Adrenal gland (tissue), 12 donors: ENCODE data around the gene PPME1. TPM values are rescaled to one million over a fixed set of nuclear protein-coding genes. Genes with fewer than 3 reads are reported as not detected.
A peak's percentile ranks its signal among the peaks of the same experiment; 100 is the strongest.

Experiments used
- DNase-seq, 7 donors: peaks; one replicate each; pipeline ENCODE4 v3.0.0-alpha.2; 2019 to 2020
- H3K27ac ChIP-seq, 5 donors: fragments of 200-600 bp; sonication (generic) in 4 of 5; 1 replicate in 3 of 5; 2 replicates in 2 of 5; pipeline versions ENCODE4 v1.5.1 to v1.8.0; 2016 to 2020; ENCODE audit warnings: mild to moderate bottlenecking in 1 of 5
- H3K27me3 ChIP-seq: fragments of 200-600 bp; 2 replicates; pipeline ENCODE4 v1.8.0; 2021
- H3K36me3 ChIP-seq, 2 donors: fragments of 200-600 bp; replicated peaks in 1 of 2; 1 replicate in 1 of 2; 2 replicates in 1 of 2; pipeline versions ENCODE4 v1.5.1 to v1.8.0; 2018 to 2022
- H3K4me1 ChIP-seq, 2 donors: fragments of 200-600 bp; replicated peaks in 1 of 2; 1 replicate in 1 of 2; 2 replicates in 1 of 2; pipeline versions ENCODE4 v1.5.1 to v1.8.0; 2018 to 2021
- H3K4me3 ChIP-seq, 4 donors: fragments of 200-600 bp; sonication (generic) in 3 of 4; one replicate each; pipeline ENCODE4 v1.5.1; 2016 to 2018
- H3K9me3 ChIP-seq, 3 donors: fragments of 200-600 bp; sonication (generic) in 1 of 3; replicated peaks in 1 of 3; 1 replicate in 2 of 3; 2 replicates in 1 of 3; pipeline versions ENCODE4 v1.5.1 to v1.8.0; 2016 to 2021
- POLR2A ChIP-seq, 2 donors: fragments of 450-650 bp; IDR thresholded peaks; one replicate each; pipeline ENCODE4 v1.6.1; 2017; ENCODE audit warnings: antibody characterized with exemption in 2 of 2, mild to moderate bottlenecking in 2 of 2, moderate library complexity in 1 of 2
- WGBS, 4 donors: extraction: QIAGEN DNeasy Blood & Tissue Kit in 2 of 4; methylation state at CpG; one replicate each; pipeline versions ENCODE4 v1.1.5 to v1.1.7; 2013 to 2017; 5-methylcytosine and 5-hydroxymethylcytosine counted together
- intact Hi-C, 2 donors: fragments of 100-400 bp; cut with DNase I; formaldehyde crosslinking; loops; one replicate each; pipeline versions ENCODE4 v1.14.1 to v1.15.0; 2022 to 2023
- polyA plus RNA-seq, 3 donors: library from polyadenylated mRNA; stranded (reverse); fragments of 200-250 nt in 2 of 3; fragments of 350-450 nt in 1 of 3; fragmentation: Illumina TruSeq in 1 of 3; extraction: RNeasy Lipid Tissue Mini Kit (QIAGEN cat#74804) in 1 of 3; gene quantifications; one replicate each; pipeline ENCODE4 v1.2.3, GENCODE V29; 2013 to 2014
- total RNA-seq, 9 donors: library from RNA; depleted of rRNA in 4 of 9; stranded (reverse); fragments of >200 nt in 4 of 9; fragments of 120-200 nt in 1 of 9; fragmentation: NEBNext Ultra II Directional in 1 of 9; extraction: Animal tissue kit (Norgen Biotek cat#: 25700) in 1 of 9; gene quantifications; one replicate each; pipeline versions ENCODE4 v1.1.0 to v1.2.4, GENCODE V29; 2013 to 2023
- TF ChIP-seq, protein P1 (sequence below), 6 experiments: fragments of 450-650 bp in 4 of 6; fragments of 200-600 bp in 2 of 6; sonication (generic) in 1 of 6; IDR thresholded peaks; 1 replicate in 5 of 6; 2 replicates in 1 of 6; pipeline versions ENCODE4 v1.5.1 to v1.8.0; 2016 to 2021; ENCODE audit warnings: antibody characterized with exemption in 6 of 6, mild to moderate bottlenecking in 2 of 6, moderate library complexity in 1 of 6
- donor health status: healthy with polysubstance abuse.
- donor health status: Bipolar disorder and iron deficiency.
- donor health status: DM: yes; HTN: yes; CAD: no.
- donor health status: DM: no; HTN: no; CAD: no.
- donor health status: DM: no; HTN: no; CAD: no.
- donor health status: DM: yes; HTN: yes; CAD: no.

PPME1 gene
- total and polyA plus RNA-seq, 12 donors, result 29.6 to 71.6 (median 48.2) TPM

DNA sequence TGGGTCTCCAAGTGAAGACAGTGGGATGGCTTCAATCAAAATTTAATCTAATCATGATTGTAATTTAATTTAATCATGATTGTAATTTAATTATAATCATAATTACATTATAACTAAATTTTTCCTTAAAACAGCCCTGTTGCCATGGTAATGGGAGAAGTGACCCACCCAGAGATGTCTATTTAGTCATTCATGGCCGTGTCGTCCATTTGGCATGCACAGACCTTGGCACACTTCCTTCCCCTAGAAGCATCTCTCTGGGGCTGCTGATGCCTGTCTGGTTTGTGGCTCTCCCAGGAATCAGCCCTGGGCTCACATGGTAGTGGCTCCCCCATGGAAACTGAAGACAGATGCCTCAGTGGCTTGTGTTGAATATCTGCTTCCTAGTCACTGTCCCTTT, 113.4 kb downstream of the PPME1 start:
- intact Hi-C loops, result no loop called here
- Histone ChIP-seq H3K27me3 (no peaks in the 10 kb centered on the region), H3K4me1 (no peaks in the 10 kb centered on the region), H3K4me3 (no peak overlapping the region), H3K9me3 (no peaks in the 10 kb centered on the region), H3K36me3 (no peaks in the 10 kb centered on the region), H3K27ac (no peak overlapping the region)
- TF ChIP-seq, protein P1, sequence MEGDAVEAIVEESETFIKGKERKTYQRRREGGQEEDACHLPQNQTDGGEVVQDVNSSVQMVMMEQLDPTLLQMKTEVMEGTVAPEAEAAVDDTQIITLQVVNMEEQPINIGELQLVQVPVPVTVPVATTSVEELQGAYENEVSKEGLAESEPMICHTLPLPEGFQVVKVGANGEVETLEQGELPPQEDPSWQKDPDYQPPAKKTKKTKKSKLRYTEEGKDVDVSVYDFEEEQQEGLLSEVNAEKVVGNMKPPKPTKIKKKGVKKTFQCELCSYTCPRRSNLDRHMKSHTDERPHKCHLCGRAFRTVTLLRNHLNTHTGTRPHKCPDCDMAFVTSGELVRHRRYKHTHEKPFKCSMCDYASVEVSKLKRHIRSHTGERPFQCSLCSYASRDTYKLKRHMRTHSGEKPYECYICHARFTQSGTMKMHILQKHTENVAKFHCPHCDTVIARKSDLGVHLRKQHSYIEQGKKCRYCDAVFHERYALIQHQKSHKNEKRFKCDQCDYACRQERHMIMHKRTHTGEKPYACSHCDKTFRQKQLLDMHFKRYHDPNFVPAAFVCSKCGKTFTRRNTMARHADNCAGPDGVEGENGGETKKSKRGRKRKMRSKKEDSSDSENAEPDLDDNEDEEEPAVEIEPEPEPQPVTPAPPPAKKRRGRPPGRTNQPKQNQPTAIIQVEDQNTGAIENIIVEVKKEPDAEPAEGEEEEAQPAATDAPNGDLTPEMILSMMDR (IDR thresholded peaks at IDR 0.05), result no peak
- TF ChIP-seq POLR2A (IDR thresholded peaks at IDR 0.05), result no peak
- DNase-seq, result no peak
- 51 to 68% (median 57%) methylated on average over 2 of the region's 2 CpGs for WGBS, 4 donors

DNA sequence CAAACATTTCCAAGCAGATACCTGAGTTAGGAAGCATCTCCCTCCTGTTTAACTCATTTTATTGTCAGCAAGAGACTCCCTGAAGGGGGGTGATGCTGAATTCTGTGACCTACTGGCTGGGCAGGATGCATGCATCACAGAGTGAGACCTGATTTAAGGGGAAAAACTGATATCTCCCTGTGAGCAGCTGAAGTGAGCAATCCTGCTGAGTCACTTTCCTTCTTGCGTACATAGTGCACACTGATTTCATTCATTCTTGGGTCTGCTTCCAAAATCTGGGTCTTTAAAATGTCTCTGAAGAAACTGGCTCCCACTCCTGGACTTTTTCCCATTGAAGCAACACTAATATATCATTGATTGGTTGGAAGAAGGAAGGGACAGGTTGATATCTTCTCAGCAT, 117.1 kb downstream of the PPME1 start:
- Histone ChIP-seq H3K27me3 (no peaks in the 10 kb centered on the region), H3K36me3 (no peaks in the 10 kb centered on the region), H3K27ac (peak overlapping the region in 1 of 5 donors; percentile 50), H3K4me1 (no peaks in the 10 kb centered on the region), H3K4me3 (no peak overlapping the region), H3K9me3 (no peaks in the 10 kb centered on the region)
- intact Hi-C loops, result no loop called here
- TF ChIP-seq, protein P1 (IDR thresholded peaks at IDR 0.05), result no peak
- TF ChIP-seq POLR2A (IDR thresholded peaks at IDR 0.05), result no peak
- WGBS, 4 donors, result 20 to 46% (median 30%) methylated on average over 1 of the region's 1 CpG
- DNase-seq, result peak in 5 of 7 donors; percentile 24 to 56 (median 44)

DNA sequence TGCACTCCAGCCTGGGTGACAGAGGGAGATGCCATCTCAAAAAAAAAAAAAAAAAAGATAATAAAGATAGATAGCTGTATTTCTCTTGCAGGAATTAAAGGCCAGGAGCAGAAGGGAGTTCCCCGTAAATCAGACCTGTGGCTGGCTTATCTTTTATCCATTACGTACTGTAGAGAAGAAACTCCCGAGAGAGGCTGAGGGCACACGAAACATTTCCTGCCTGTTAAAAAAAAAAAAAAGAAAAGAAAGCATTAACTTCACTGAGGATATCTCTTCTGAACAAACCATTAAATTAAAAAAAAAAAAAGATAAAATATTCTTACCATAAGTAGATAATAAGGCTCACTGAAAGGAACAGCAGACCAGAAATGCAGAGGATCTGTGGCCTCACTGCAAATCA, 117.8 kb downstream of the PPME1 start:
- TF ChIP-seq POLR2A (IDR thresholded peaks at IDR 0.05), result no peak
- TF ChIP-seq, protein P1 (IDR thresholded peaks at IDR 0.05), result no peak
- no peak overlapping the region for H3K4me3 ChIP-seq

DNA sequence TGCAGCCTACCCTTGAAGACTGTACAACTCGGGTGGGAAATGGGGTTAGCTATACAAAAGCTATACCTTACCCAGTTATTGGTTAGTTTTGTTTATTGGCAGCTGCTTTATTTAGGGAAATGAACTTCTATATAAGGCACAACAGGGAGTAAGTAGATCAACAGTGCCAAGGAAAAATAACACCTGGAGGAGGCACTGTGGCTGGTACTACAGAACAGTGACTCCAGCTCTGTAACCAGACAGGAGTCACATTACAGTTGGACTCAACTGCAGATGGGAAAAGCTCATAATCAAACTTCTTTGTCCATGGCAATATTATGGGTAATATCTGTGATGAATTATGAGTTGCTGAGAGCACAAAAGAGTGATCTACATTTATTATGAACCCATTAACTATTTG, 126.4 kb downstream of the PPME1 start:
- intact Hi-C loops, result no loop called here
- no peaks in the 10 kb centered on the region for H3K27me3 ChIP-seq
- no peaks in the 10 kb centered on the region for H3K36me3 ChIP-seq
- no peak for DNase-seq
- TF ChIP-seq POLR2A (IDR thresholded peaks at IDR 0.05), result no peak
- TF ChIP-seq, protein P1 (IDR thresholded peaks at IDR 0.05), result no peak
- H3K4me3 ChIP-seq, result no peak overlapping the region
- no peaks in the 10 kb centered on the region for H3K4me1 ChIP-seq
- H3K9me3 ChIP-seq, result no peaks in the 10 kb centered on the region
- no peak overlapping the region for H3K27ac ChIP-seq
- WGBS, 4 donors, result 87 to 100% (median 91%) methylated on average over 1 of the region's 1 CpG

More for the DNA sequence above, 117.8 kb downstream of the PPME1 start:
- Histone ChIP-seq H3K27ac (no peak overlapping the region), H3K36me3 (no peaks in the 10 kb centered on the region), H3K27me3 (no peaks in the 10 kb centered on the region), H3K9me3 (no peaks in the 10 kb centered on the region), H3K4me1 (no peaks in the 10 kb centered on the region)
- no peak for DNase-seq
- intact Hi-C loops, result no loop called here
- WGBS, 4 donors, result 22 to 45% (median 37%) methylated on average over 4 of the region's 4 CpGs
